ENCODE data around the gene DDX5.

Gene DDX5

GRCh38 chr17:64546716-64547115 lies 40.6 kb upstream of the DDX5 start:
- no peaks in the 10 kb centered on the region for H3K9me3 ChIP-seq (ENCODE audit: severe bottlenecking)
- H3K36me3 ChIP-seq (ENCODE audit: low read depth) = peaks cover 97% of the 10 kb centered on the region
- H3K27ac ChIP-seq (ENCODE audit: poor library complexity, severe bottlenecking) = no peak overlapping the region
- TF ChIP-seq CTCF (IDR thresholded peaks at IDR 0.05; ENCODE audit: poor library complexity, severe bottlenecking) = no peak
- DNase-seq (ENCODE audit: low spot score) = no peak
- no peaks in the 10 kb centered on the region for H3K4me1 ChIP-seq (ENCODE audit: insufficient read depth, poor library complexity, severe bottlenecking)
- no peak overlapping the region for H3K4me3 ChIP-seq (ENCODE audit: severe bottlenecking)
- no peak for ATAC-seq (ENCODE audit: low read depth)
- no peaks in the 10 kb centered on the region for H3K27me3 ChIP-seq (ENCODE audit: insufficient read depth, poor library complexity, severe bottlenecking)

- H3K27ac ChIP-seq (ENCODE audit: poor library complexity, severe bottlenecking) = no peak overlapping the region
- DNase-seq (ENCODE audit: low spot score) = no peak
- no peaks in the 10 kb centered on the region for H3K27me3 ChIP-seq (ENCODE audit: insufficient read depth, poor library complexity, severe bottlenecking)
- no peak for TF ChIP-seq CTCF (IDR thresholded peaks at IDR 0.05; ENCODE audit: poor library complexity, severe bottlenecking)
- no peaks in the 10 kb centered on the region for H3K9me3 ChIP-seq (ENCODE audit: severe bottlenecking)
- H3K4me1 ChIP-seq (ENCODE audit: insufficient read depth, poor library complexity, severe bottlenecking) = no peaks in the 10 kb centered on the region
- no peak overlapping the region for H3K4me3 ChIP-seq (ENCODE audit: severe bottlenecking)
- no peak for ATAC-seq (ENCODE audit: low read depth)
- H3K36me3 ChIP-seq (ENCODE audit: low read depth) = peaks cover 84% of the 10 kb centered on the region
Measured at GRCh38 chr17:64544742-64545141, 38.7 kb upstream of the DDX5 start.

- Histone ChIP-seq H3K4me3 (ENCODE audit: severe bottlenecking) (no peak overlapping the region), H3K4me1 (ENCODE audit: insufficient read depth, poor library complexity, severe bottlenecking) (no peaks in the 10 kb centered on the region), H3K27me3 (ENCODE audit: insufficient read depth, poor library complexity, severe bottlenecking) (no peaks in the 10 kb centered on the region), H3K27ac (ENCODE audit: poor library complexity, severe bottlenecking) (no peak overlapping the region), H3K36me3 (ENCODE audit: low read depth) (peaks cover 86% of the 10 kb centered on the region), H3K9me3 (ENCODE audit: severe bottlenecking) (no peaks in the 10 kb centered on the region)
- no peak for TF ChIP-seq CTCF (IDR thresholded peaks at IDR 0.05; ENCODE audit: poor library complexity, severe bottlenecking)
- ATAC-seq (ENCODE audit: low read depth) (peak; percentile 13; the same call in 2 of the 3 replicates), DNase-seq (ENCODE audit: low spot score) (no peak)
Measured at GRCh38 chr17:64540118-64540776, 34.2 kb upstream of the DDX5 start.

GRCh38 chr17:64538508-64539130 lies 32.5 kb upstream of the DDX5 start:
- Histone ChIP-seq H3K27me3 (ENCODE audit: insufficient read depth, poor library complexity, severe bottlenecking) (no peaks in the 10 kb centered on the region), H3K4me3 (ENCODE audit: severe bottlenecking) (no peak overlapping the region), H3K36me3 (ENCODE audit: low read depth) (peaks cover 84% of the 10 kb centered on the region), H3K4me1 (ENCODE audit: insufficient read depth, poor library complexity, severe bottlenecking) (no peaks in the 10 kb centered on the region), H3K27ac (ENCODE audit: poor library complexity, severe bottlenecking) (no peak overlapping the region), H3K9me3 (ENCODE audit: severe bottlenecking) (no peaks in the 10 kb centered on the region)
- TF ChIP-seq CTCF (IDR thresholded peaks at IDR 0.05; ENCODE audit: poor library complexity, severe bottlenecking) = no peak
- DNase-seq (ENCODE audit: low spot score) = no peak
- 0 out of 3 replicates have a peak, but pooled peaks have one; percentile 11 for ATAC-seq (ENCODE audit: low read depth)

GRCh38 chr17:64537488-64537887 lies 31.4 kb upstream of the DDX5 start:
- peaks cover 84% of the 10 kb centered on the region for H3K36me3 ChIP-seq (ENCODE audit: low read depth)
- no peaks in the 10 kb centered on the region for H3K27me3 ChIP-seq (ENCODE audit: insufficient read depth, poor library complexity, severe bottlenecking)
- no peak for ATAC-seq (ENCODE audit: low read depth)
- DNase-seq (ENCODE audit: low spot score) = no peak
- no peak for TF ChIP-seq CTCF (IDR thresholded peaks at IDR 0.05; ENCODE audit: poor library complexity, severe bottlenecking)
- no peaks in the 10 kb centered on the region for H3K4me1 ChIP-seq (ENCODE audit: insufficient read depth, poor library complexity, severe bottlenecking)
- no peaks in the 10 kb centered on the region for H3K9me3 ChIP-seq (ENCODE audit: severe bottlenecking)
- no peak overlapping the region for H3K27ac ChIP-seq (ENCODE audit: poor library complexity, severe bottlenecking)
- no peak overlapping the region for H3K4me3 ChIP-seq (ENCODE audit: severe bottlenecking)

All from RWPE2 (cell line).